HG02798 (cell line): ENCODE results near the gene COL4A3.

Source experiments
- ATAC-seq: cut with Tn5 transposase; IDR thresholded peaks from one replicate; pipeline ENCODE4 v1.9.1; 2021; ENCODE audit warnings: mild to moderate bottlenecking; ENCODE audit not compliant: unreplicated experiment, poor library complexity

The COL4A3 gene

GRCh38 chr2:227280895-227281294 is 116.5 kb downstream of the COL4A3 start:
- ATAC-seq, result no peak

GRCh38 chr2:227285741-227286236 is 121.4 kb downstream of the COL4A3 start:
- ATAC-seq, result no peak

GRCh38 chr2:227287771-227288170 is 123.3 kb downstream of the COL4A3 start:
- no peak for ATAC-seq

GRCh38 chr2:227292314-227292713 is 127.9 kb downstream of the COL4A3 start:
- no peak for ATAC-seq

GRCh38 chr2:227293531-227293930 is 129.1 kb downstream of the COL4A3 start:
- ATAC-seq, result no peak

- ATAC-seq, result no peak
These were observed 131.4 kb downstream of the COL4A3 start for GRCh38 chr2:227295806-227296205.

GRCh38 chr2:227296671-227297405 is 132.4 kb downstream of the COL4A3 start:
- no peak for ATAC-seq

- no peak for ATAC-seq
These were observed 137.1 kb downstream of the COL4A3 start for GRCh38 chr2:227301523-227301922.

- peak; percentile 85 for ATAC-seq
These were observed 144.4 kb downstream of the COL4A3 start for GRCh38 chr2:227308784-227309183.

GRCh38 chr2:227310756-227311110 is 146.3 kb downstream of the COL4A3 start:
- no peak for ATAC-seq

- no peak for ATAC-seq
These were observed 147.6 kb downstream of the COL4A3 start for GRCh38 chr2:227311861-227312506.

- ATAC-seq, result no peak
These were observed 148.2 kb downstream of the COL4A3 start for GRCh38 chr2:227312579-227312978.

- ATAC-seq, result no peak
These were observed 148.9 kb downstream of the COL4A3 start for GRCh38 chr2:227313310-227313709.

GRCh38 chr2:227317834-227318233 is 153.4 kb downstream of the COL4A3 start:
- no peak for ATAC-seq

GRCh38 chr2:227320305-227321094 is 156.1 kb downstream of the COL4A3 start:
- ATAC-seq, result no peak

- no peak for ATAC-seq
These were observed 158.2 kb downstream of the COL4A3 start for GRCh38 chr2:227322530-227323205.

GRCh38 chr2:227323818-227324217 is 159.4 kb downstream of the COL4A3 start:
- no peak for ATAC-seq

GRCh38 chr2:227324642-227324994 is 160.2 kb downstream of the COL4A3 start:
- peak; percentile 20 for ATAC-seq

- peak; percentile 96 for ATAC-seq
These were observed 160.8 kb downstream of the COL4A3 start, which contains the start of gene MFF for GRCh38 chr2:227324995-227325838. Gene MFF, plus strand, starts transcription at chr2:227325251. Its CDS starts 5,415 bp downstream, at chr2:227330666.

GRCh38 chr2:227325839-227326195 is 161.4 kb downstream of the COL4A3 start:
- no peak for ATAC-seq
